HCT116 (cell line): ENCODE results near the gene CAPN9. TPM values are rescaled to one million over a fixed set of nuclear protein-coding genes. Genes with fewer than 3 reads are reported as not detected.

Source experiments
- ATAC-seq: fragments of 200-7000 bp; cut with Tn5 transposase; 2 replicates; pipeline ENCODE4 v1.9.1; 2020; ENCODE audit warnings: mild to moderate bottlenecking, moderate library complexity
- BruUV-seq: library from RNA; stranded (reverse); fragments of 400-500 nt; replicated peaks from 2 replicates; lab custom pipeline; 2021; lab: Mats Ljungman, UMichigan
- CTCF ChIA-PET: fragments of 300-600 bp; sonication (Branson Sonifier 250); formaldehyde crosslinking; loops from one replicate; lab custom pipeline; 2021; ENCODE audit warnings: antibody characterized with exemption; lab: Charles Lee
- POLR2A ChIA-PET: fragments of 300-600, 350-600 bp; sonication (Branson Sonifier 250); formaldehyde crosslinking; loops from one replicate; lab custom pipeline; 2021; ENCODE audit warnings: antibody characterized with exemption; lab: Charles Lee
- RAD21 ChIA-PET, 2 experiments: fragments of 300-600 bp; sonication (Branson Sonifier 250); formaldehyde crosslinking; loops; one replicate each; lab custom pipeline; 2023; ENCODE audit warnings: low total read pairs in 2 of 2; ENCODE audit not compliant: uncharacterized antibody in 2 of 2, unreplicated experiment in 2 of 2, low non-redundant PET in 1 of 2; lab: Charles Lee
- DNase-seq: peaks from one replicate; pipeline ENCODE4 v3.0.0-alpha.2; 2010; ENCODE audit warnings: low read depth, low spot score
- H2AFZ ChIP-seq: fragments of 200-600 bp; shearing (Covaris generic), sonication (generic); 2 replicates; pipeline ENCODE4 v1.6.1; 2017; ENCODE audit warnings: low read depth, mixed run types, mixed read lengths, antibody characterized with exemption, low read length; ENCODE audit not compliant: poor library complexity, severe bottlenecking
- H3K27ac ChIP-seq: 2 replicates; pipeline ENCODE4 v1.5.1; 2012; ENCODE audit warnings: low read depth, low read length
- H3K27me3 ChIP-seq: fragments of 200-600 bp; sonication (generic); 2 replicates; pipeline ENCODE4 v1.6.1; 2016; ENCODE audit warnings: mixed run types, low read length, mixed read lengths; ENCODE audit not compliant: insufficient read depth
- H3K36me3 ChIP-seq, 2 experiments: fragments of 200-500 bp in 1 of 2; fragments of 200-600 bp in 1 of 2; sonication (Bioruptor generic) in 1 of 2; sonication (generic) in 1 of 2; 2 replicates each; pipeline versions ENCODE4 v1.5.1 to v1.6.1; 2014 to 2016; ENCODE audit warnings: low read length in 2 of 2, inconsistent platforms in 1 of 2, mixed read lengths in 1 of 2, mixed run types in 1 of 2; ENCODE audit not compliant: insufficient read depth in 2 of 2, control insufficient read depth in 1 of 2
- H3K4me1 ChIP-seq, 2 experiments: fragments of 200-600 bp in 1 of 2; sonication (generic) in 1 of 2; 2 replicates each; pipeline versions ENCODE4 v1.5.1 to v1.6.1; 2012 to 2017; ENCODE audit warnings: low read length in 2 of 2, inconsistent platforms in 1 of 2, mild to moderate bottlenecking in 1 of 2, mixed read lengths in 1 of 2, mixed run types in 1 of 2, moderate library complexity in 1 of 2; ENCODE audit not compliant: insufficient read depth in 2 of 2, control insufficient read depth in 1 of 2
- H3K4me2 ChIP-seq: fragments of 200-600 bp; sonication (generic); 2 replicates; pipeline ENCODE4 v1.6.1; 2017; ENCODE audit warnings: mixed run types, low read length, mixed read lengths
- H3K4me3 ChIP-seq, 2 experiments: fragments of 200-600 bp in 1 of 2; sonication (generic) in 1 of 2; replicated peaks in 1 of 2; 2 replicates each; pipeline ENCODE4 v1.5.1; 2011 to 2016; ENCODE audit warnings: low read length in 2 of 2, control low read depth in 1 of 2, low read depth in 1 of 2, mild to moderate bottlenecking in 1 of 2, mixed read lengths in 1 of 2, mixed run types in 1 of 2
- H3K79me2 ChIP-seq: fragments of 200-600 bp; sonication (generic); 2 replicates; pipeline ENCODE4 v1.6.1; 2017; ENCODE audit warnings: mild to moderate bottlenecking, mixed run types, low read length, moderate library complexity, mixed read lengths; ENCODE audit not compliant: insufficient read depth
- H3K9ac ChIP-seq: fragments of 200-600 bp; sonication (generic); 2 replicates; pipeline ENCODE4 v1.6.1; 2016; ENCODE audit warnings: low read length, mixed read lengths
- H3K9me2 ChIP-seq: fragments of 200-600 bp; sonication (generic), shearing (Covaris generic); 2 replicates; pipeline ENCODE4 v1.6.1; 2017; ENCODE audit warnings: mixed run types, mild to moderate bottlenecking, moderate library complexity; ENCODE audit not compliant: insufficient read depth
- H3K9me3 ChIP-seq, 2 experiments: fragments of 200-500 bp in 1 of 2; fragments of 200-600 bp in 1 of 2; sonication (Bioruptor generic) in 1 of 2; sonication (generic) in 1 of 2; 2 replicates each; pipeline ENCODE4 v1.6.1; 2014 to 2017; ENCODE audit warnings: low read length in 2 of 2, mixed read lengths in 2 of 2, inconsistent platforms in 1 of 2, low read depth in 1 of 2, mild to moderate bottlenecking in 1 of 2, mixed run types in 1 of 2, moderate library complexity in 1 of 2; ENCODE audit not compliant: control insufficient read depth in 1 of 2, insufficient read depth in 1 of 2
- H4K20me1 ChIP-seq: fragments of 200-600 bp; sonication (generic), shearing (Covaris generic); 2 replicates; pipeline ENCODE4 v1.6.1; 2017; ENCODE audit warnings: mixed run types, mild to moderate bottlenecking, moderate library complexity; ENCODE audit not compliant: insufficient read depth
- ATF3 ChIP-seq: IDR thresholded peaks from 2 replicates; pipeline ENCODE4 v1.6.1; 2012
- CEBPB ChIP-seq: IDR thresholded peaks from 2 replicates; pipeline ENCODE4 v1.6.1; 2012; ENCODE audit warnings: low read depth
- CTCF ChIP-seq, 3 experiments: fragments of 200-600 bp in 1 of 3; sonication (generic) in 1 of 3; IDR thresholded peaks in 2 of 3; conservative IDR thresholded peaks in 1 of 3; 2 replicates each; pipeline ENCODE4 v1.5.1; 2012 to 2017; ENCODE audit warnings: low read depth in 2 of 3, low read length in 2 of 3, antibody characterized with exemption in 1 of 3, borderline replicate concordance in 1 of 3, control low read depth in 1 of 3, mild to moderate bottlenecking in 1 of 3, mixed read lengths in 1 of 3, mixed run types in 1 of 3, moderate library complexity in 1 of 3; ENCODE audit not compliant: insufficient read depth in 1 of 3
- EGR1 ChIP-seq: IDR thresholded peaks from 2 replicates; pipeline ENCODE4 v1.6.1; 2012; ENCODE audit warnings: low read depth
- ELF1 ChIP-seq: IDR thresholded peaks from 2 replicates; pipeline ENCODE4 v1.6.1; 2012; ENCODE audit warnings: low read depth, borderline replicate concordance
- EZH2phosphoT487 ChIP-seq: fragments of 200-600 bp; IDR thresholded peaks from 2 replicates; pipeline ENCODE4 v1.6.1; 2018; ENCODE audit warnings: antibody characterized with exemption, borderline replicate concordance
- FOSL1 ChIP-seq: IDR thresholded peaks from 2 replicates; pipeline ENCODE4 v1.6.1; 2012; ENCODE audit warnings: low read depth
- RAD21 ChIP-seq: IDR thresholded peaks from 2 replicates; pipeline ENCODE4 v1.6.1; 2012; ENCODE audit warnings: low read depth, mild to moderate bottlenecking
- REST ChIP-seq: IDR thresholded peaks from 2 replicates; pipeline ENCODE4 v1.6.1; 2012; ENCODE audit warnings: low read depth
- SIN3A ChIP-seq: IDR thresholded peaks from 2 replicates; pipeline ENCODE4 v1.6.1; 2012; ENCODE audit warnings: low read depth
- SP1 ChIP-seq: IDR thresholded peaks from 2 replicates; pipeline ENCODE4 v1.6.1; 2012; ENCODE audit warnings: low read depth
- TCF7L2 ChIP-seq: IDR thresholded peaks from 2 replicates; pipeline ENCODE4 v1.7.0; 2011; ENCODE audit warnings: borderline replicate concordance, inconsistent platforms; ENCODE audit not compliant: insufficient read depth, insufficient read length; ENCODE audit errors: extremely low read depth
- YY1 ChIP-seq: IDR thresholded peaks from 2 replicates; pipeline ENCODE4 v1.6.1; 2011; ENCODE audit warnings: low read length, low read depth, moderate library complexity, mild to moderate bottlenecking; ENCODE audit not compliant: insufficient replicate concordance; ENCODE audit errors: extremely low read depth
- ZBTB33 ChIP-seq: IDR thresholded peaks from 2 replicates; pipeline ENCODE4 v1.6.1; 2011; ENCODE audit warnings: mild to moderate bottlenecking, low read length, moderate library complexity; ENCODE audit not compliant: insufficient replicate concordance; ENCODE audit errors: extremely low read depth
- intact Hi-C: fragments of 100-400 bp; cut with micrococcal nuclease; formaldehyde crosslinking; loops from 2 replicates; pipeline ENCODE4 v1.10.0; 2022
- total RNA-seq: library from RNA; stranded (reverse); gene quantifications from one replicate; pipeline ENCODE4 v1.2.1, GENCODE V29; 2021; ENCODE audit not compliant: unreplicated experiment

The CAPN9 gene
- total RNA-seq, 1 experiment from 2014 or later, result not detected

- H3K9ac ChIP-seq, result no peak overlapping the region
- DNase-seq (no peak), ATAC-seq (no peak)
- TF ChIP-seq SP1, result no peak
- no peak for TF ChIP-seq TCF7L2
- no peak for TF ChIP-seq CEBPB
- TF ChIP-seq EZH2phosphoT487, result no peak
- no peak for TF ChIP-seq EGR1
- TF ChIP-seq CTCF (IDR thresholded peaks at IDR 0.05 in 2 of 3, conservative IDR thresholded peaks at IDR 0.05 in 1 of 3; ENCODE audit: borderline replicate concordance in 1 of 3, insufficient read depth in 1 of 3, low read depth in 2 of 3, low read length in 2 of 3), result no peak
- TF ChIP-seq RAD21, result no peak
- TF ChIP-seq ZBTB33, result no peak
- no peak for TF ChIP-seq YY1
- TF ChIP-seq SIN3A, result no peak
- no peak for TF ChIP-seq ELF1
- TF ChIP-seq REST, result no peak
- no peak for TF ChIP-seq ATF3
- no peak for TF ChIP-seq FOSL1
- no TSS peak for BruUV-seq
- no peaks in the 10 kb centered on the region for H3K79me2 ChIP-seq
- ChIA-PET CTCF (no interaction called here), POLR2A (no interaction called here), RAD21 (no interaction called here)
- H3K9me3 ChIP-seq, result no peaks in the 10 kb centered on the region
- H3K27ac ChIP-seq, result no peak overlapping the region
- H4K20me1 ChIP-seq, result no peaks in the 10 kb centered on the region
- no peaks in the 10 kb centered on the region for H3K9me2 ChIP-seq
- H3K4me3 ChIP-seq, result no peak overlapping the region
- peaks cover 3 to 13% of the 10 kb centered on the region in 2 experiments; a peak in 3 of 4 replicates for H3K4me1 ChIP-seq
- no peak overlapping the region for H3K4me2 ChIP-seq
- intact Hi-C loops, result no loop called here
- H2AFZ ChIP-seq, result no peak overlapping the region
- H3K36me3 ChIP-seq, result no peaks in the 10 kb centered on the region
- H3K27me3 ChIP-seq, result no peaks in the 10 kb centered on the region
Measured at GRCh38 chr1:230752407-230752806, 5.2 kb downstream of the CAPN9 start.
